Chondrocyte (in vitro differentiated cells): ENCODE data around the gene STX2. TPM values are rescaled to one million over a fixed set of nuclear protein-coding genes. Genes with fewer than 3 reads are reported as not detected.
A peak's percentile ranks its signal among the peaks of the same experiment; 100 is the strongest.

ENCODE experiments used
- DNase-seq: peaks from one replicate; pipeline ENCODE4 v3.0.0; 2021; ENCODE audit warnings: mixed read lengths, low spot score
- H3K27ac Mint-ChIP-seq: one replicate; pipeline ENCODE4 v1.8.0; 2021; ENCODE audit warnings: mild to moderate bottlenecking, moderate library complexity, mixed read lengths; ENCODE audit not compliant: unreplicated experiment
- H3K27me3 Mint-ChIP-seq: 2 replicates; pipeline ENCODE4 v1.8.0; 2021; ENCODE audit warnings: low read depth, mixed read lengths
- H3K36me3 Mint-ChIP-seq: 2 replicates; pipeline ENCODE4 v1.8.0; 2021; ENCODE audit warnings: low read depth, mixed read lengths
- H3K4me1 Mint-ChIP-seq: 2 replicates; pipeline ENCODE4 v1.8.0; 2021; ENCODE audit warnings: low read depth, mild to moderate bottlenecking, mixed read lengths
- H3K4me3 Mint-ChIP-seq: one replicate; pipeline ENCODE4 v1.8.0; 2021; ENCODE audit warnings: mild to moderate bottlenecking, moderate library complexity, mixed read lengths; ENCODE audit not compliant: unreplicated experiment
- H3K9me3 Mint-ChIP-seq: 2 replicates; pipeline ENCODE4 v1.8.0; 2021; ENCODE audit warnings: low read depth, mixed read lengths
- CTCF ChIP-seq: fragments of 200-600 bp; sonication (generic); IDR thresholded peaks from 2 replicates; pipeline ENCODE4 v1.5.0; 2021; ENCODE audit warnings: antibody characterized with exemption, mild to moderate bottlenecking, moderate library complexity
- total RNA-seq: library from RNA; stranded (reverse); gene quantifications from 3 replicates; pipeline ENCODE4 v1.2.1, GENCODE V29; 2021

Gene STX2
- total RNA-seq, 1 donor from 2014 or later = 40.4 TPM

- H3K27ac Mint-ChIP-seq = peak overlapping the region; percentile 89
- peak overlapping the region; percentile 88 for H3K4me3 Mint-ChIP-seq
- no peaks in the 10 kb centered on the region for H3K27me3 Mint-ChIP-seq
- no peak for DNase-seq
- H3K36me3 Mint-ChIP-seq = peaks cover 39% of the 10 kb centered on the region
- H3K4me1 Mint-ChIP-seq = peaks cover 38% of the 10 kb centered on the region
- TF ChIP-seq CTCF = no peak
- H3K9me3 Mint-ChIP-seq = no peaks in the 10 kb centered on the region
These were observed 33.4 kb upstream of the STX2 start for GRCh38 chr12:130872179-130873096.

- Mint-ChIP-seq H3K4me1 (peaks cover 38% of the 10 kb centered on the region), H3K36me3 (peaks cover 32% of the 10 kb centered on the region), H3K9me3 (no peaks in the 10 kb centered on the region), H3K27me3 (no peaks in the 10 kb centered on the region), H3K4me3 (peak within 1 kb of the TSS; percentile 88), H3K27ac (peak within 1 kb of the TSS; percentile 89)
- TF ChIP-seq CTCF = no peak
- DNase-seq = peak; percentile 94
These were observed 32.5 kb upstream of the STX2 start, which contains the start of gene RAN for GRCh38 chr12:130871286-130872178. Gene RAN (plus strand): TSS chr12:130872066. CDS start chr12:130872594, 528 bp downstream.

- peaks cover 26% of the 10 kb centered on the region for H3K36me3 Mint-ChIP-seq
- no peaks in the 10 kb centered on the region for H3K27me3 Mint-ChIP-seq
- H3K4me1 Mint-ChIP-seq = peaks cover 38% of the 10 kb centered on the region
- no peaks in the 10 kb centered on the region for H3K9me3 Mint-ChIP-seq
- DNase-seq = no peak
- peak overlapping the region; percentile 76 for H3K4me3 Mint-ChIP-seq
- peak overlapping the region; percentile 87 for H3K27ac Mint-ChIP-seq
- peak; percentile 71 for TF ChIP-seq CTCF
These were observed 31.6 kb upstream of the STX2 start for GRCh38 chr12:130870442-130871285.

- H3K36me3 Mint-ChIP-seq = peaks cover 8% of the 10 kb centered on the region
- peaks cover 19% of the 10 kb centered on the region for H3K4me1 Mint-ChIP-seq
- no peak for DNase-seq
- H3K4me3 Mint-ChIP-seq = no peak overlapping the region
- H3K27me3 Mint-ChIP-seq = no peaks in the 10 kb centered on the region
- no peak overlapping the region for H3K27ac Mint-ChIP-seq
- no peaks in the 10 kb centered on the region for H3K9me3 Mint-ChIP-seq
- no peak for TF ChIP-seq CTCF
These were observed 29.4 kb upstream of the STX2 start for GRCh38 chr12:130868412-130868811.
